C4-2B (cell line): Measurements from ENCODE around the gene CSPG4.

Experiments used
- ZFX ChIP-seq: fragments of 450-650 bp; IDR thresholded peaks from 2 replicates; pipeline ENCODE4 v1.6.1; 2017
- TF ChIP-seq, protein P1 (sequence below): fragments of 450-650 bp; conservative IDR thresholded peaks from 2 replicates; pipeline ENCODE4 v1.5.1; 2017; ENCODE audit warnings: mild to moderate bottlenecking

DNA sequence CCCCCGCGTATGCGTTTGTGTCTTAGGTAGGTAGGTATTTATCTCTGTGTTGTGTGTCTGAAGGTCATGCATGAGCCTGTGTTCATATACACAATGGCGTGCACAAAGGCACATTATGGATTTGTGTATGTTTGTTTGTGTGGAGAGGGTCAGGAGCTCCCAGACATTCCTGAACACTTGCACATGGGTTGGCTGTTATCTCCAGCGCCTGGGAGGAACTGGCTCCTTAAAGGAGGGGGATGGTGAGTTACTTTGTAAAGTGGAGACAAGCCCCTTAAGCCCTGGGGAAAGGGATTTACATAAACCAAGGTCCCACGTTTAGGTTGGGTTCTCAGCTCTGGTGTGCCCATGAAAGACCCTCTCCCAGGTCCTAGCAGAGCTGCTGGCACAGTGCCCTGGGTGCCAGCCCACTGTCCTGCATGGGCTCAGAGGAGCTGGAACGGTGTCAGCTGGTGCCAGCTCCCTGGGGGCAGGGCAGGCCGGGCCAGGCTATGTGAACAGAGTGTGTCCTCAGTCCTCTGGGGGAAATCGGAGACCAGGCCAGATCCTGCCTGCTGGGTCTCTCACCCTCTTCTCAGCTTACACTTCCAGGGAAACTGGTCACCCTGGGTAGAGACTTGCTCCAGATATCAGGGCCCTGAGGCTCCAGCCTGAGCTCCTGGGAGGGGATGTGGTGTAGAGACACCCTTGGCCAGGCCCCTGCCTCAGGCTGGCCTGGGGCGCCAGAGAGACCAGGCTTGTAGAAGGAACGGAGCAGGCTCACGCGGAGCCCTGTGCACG lies 39.8 kb downstream of the CSPG4 start:
- TF ChIP-seq ZFX: no peak
- TF ChIP-seq, protein P1, sequence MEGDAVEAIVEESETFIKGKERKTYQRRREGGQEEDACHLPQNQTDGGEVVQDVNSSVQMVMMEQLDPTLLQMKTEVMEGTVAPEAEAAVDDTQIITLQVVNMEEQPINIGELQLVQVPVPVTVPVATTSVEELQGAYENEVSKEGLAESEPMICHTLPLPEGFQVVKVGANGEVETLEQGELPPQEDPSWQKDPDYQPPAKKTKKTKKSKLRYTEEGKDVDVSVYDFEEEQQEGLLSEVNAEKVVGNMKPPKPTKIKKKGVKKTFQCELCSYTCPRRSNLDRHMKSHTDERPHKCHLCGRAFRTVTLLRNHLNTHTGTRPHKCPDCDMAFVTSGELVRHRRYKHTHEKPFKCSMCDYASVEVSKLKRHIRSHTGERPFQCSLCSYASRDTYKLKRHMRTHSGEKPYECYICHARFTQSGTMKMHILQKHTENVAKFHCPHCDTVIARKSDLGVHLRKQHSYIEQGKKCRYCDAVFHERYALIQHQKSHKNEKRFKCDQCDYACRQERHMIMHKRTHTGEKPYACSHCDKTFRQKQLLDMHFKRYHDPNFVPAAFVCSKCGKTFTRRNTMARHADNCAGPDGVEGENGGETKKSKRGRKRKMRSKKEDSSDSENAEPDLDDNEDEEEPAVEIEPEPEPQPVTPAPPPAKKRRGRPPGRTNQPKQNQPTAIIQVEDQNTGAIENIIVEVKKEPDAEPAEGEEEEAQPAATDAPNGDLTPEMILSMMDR: no peak
